ENCODE results near the gene PSAPL1. TPM values are rescaled to one million over a fixed set of nuclear protein-coding genes. Genes with fewer than 3 reads are reported as not detected.

The PSAPL1 gene
- total RNA-seq, 1 experiment from 2014 or later, result not detected

- Histone ChIP-seq H3K4me3 (ENCODE audit: low read depth in 2 of 2, low read length in 2 of 2) (no peak overlapping the region), H3K9me3 (ENCODE audit: control insufficient read depth, insufficient read depth, low read depth, low read length) (no peaks in the 10 kb centered on the region), H3K27me3 (ENCODE audit: control insufficient read depth, insufficient read depth, low read length) (no peaks in the 10 kb centered on the region), H3K4me1 (ENCODE audit: control insufficient read depth, insufficient read depth, low read length) (no peaks in the 10 kb centered on the region), H3K27ac (ENCODE audit: low read length) (no peak overlapping the region), H3K36me3 (ENCODE audit: control insufficient read depth, insufficient read depth, low read length) (no peaks in the 10 kb centered on the region)
- ChIA-PET CTCF (no interaction called here), POLR2A (no interaction called here)
- in situ Hi-C loops (cut with HindIII; ENCODE audit: low pct_unique_long_range_greater_than_20kb, low sequenced_read_pairs), result no loop called here
- no peak for ATAC-seq
- no TSS peak for BruUV-seq (replicated peaks)
- DNase-seq (ENCODE audit: low read depth, low spot score), result no peak
- TF ChIP-seq, protein P1, sequence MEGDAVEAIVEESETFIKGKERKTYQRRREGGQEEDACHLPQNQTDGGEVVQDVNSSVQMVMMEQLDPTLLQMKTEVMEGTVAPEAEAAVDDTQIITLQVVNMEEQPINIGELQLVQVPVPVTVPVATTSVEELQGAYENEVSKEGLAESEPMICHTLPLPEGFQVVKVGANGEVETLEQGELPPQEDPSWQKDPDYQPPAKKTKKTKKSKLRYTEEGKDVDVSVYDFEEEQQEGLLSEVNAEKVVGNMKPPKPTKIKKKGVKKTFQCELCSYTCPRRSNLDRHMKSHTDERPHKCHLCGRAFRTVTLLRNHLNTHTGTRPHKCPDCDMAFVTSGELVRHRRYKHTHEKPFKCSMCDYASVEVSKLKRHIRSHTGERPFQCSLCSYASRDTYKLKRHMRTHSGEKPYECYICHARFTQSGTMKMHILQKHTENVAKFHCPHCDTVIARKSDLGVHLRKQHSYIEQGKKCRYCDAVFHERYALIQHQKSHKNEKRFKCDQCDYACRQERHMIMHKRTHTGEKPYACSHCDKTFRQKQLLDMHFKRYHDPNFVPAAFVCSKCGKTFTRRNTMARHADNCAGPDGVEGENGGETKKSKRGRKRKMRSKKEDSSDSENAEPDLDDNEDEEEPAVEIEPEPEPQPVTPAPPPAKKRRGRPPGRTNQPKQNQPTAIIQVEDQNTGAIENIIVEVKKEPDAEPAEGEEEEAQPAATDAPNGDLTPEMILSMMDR (IDR thresholded peaks at IDR 0.05), result no peak
- TF ChIP-seq SIN3A (IDR thresholded peaks at IDR 0.05; ENCODE audit: borderline replicate concordance, insufficient read depth, low read depth, low read length), result no peak
- intact Hi-C loops (cut with micrococcal nuclease; ENCODE audit: unreplicated experiment), result no loop called here
These were observed 42.1 kb upstream of the PSAPL1 start for GRCh38 chr4:7476820-7477219.

- Histone ChIP-seq H3K27me3 (ENCODE audit: control insufficient read depth, insufficient read depth, low read length) (no peaks in the 10 kb centered on the region), H3K27ac (ENCODE audit: low read length) (no peak overlapping the region), H3K4me1 (ENCODE audit: control insufficient read depth, insufficient read depth, low read length) (no peaks in the 10 kb centered on the region), H3K9me3 (ENCODE audit: control insufficient read depth, insufficient read depth, low read depth, low read length) (no peaks in the 10 kb centered on the region), H3K36me3 (ENCODE audit: control insufficient read depth, insufficient read depth, low read length) (no peaks in the 10 kb centered on the region), H3K4me3 (ENCODE audit: low read depth in 2 of 2, low read length in 2 of 2) (no peak overlapping the region)
- intact Hi-C loops (cut with micrococcal nuclease; ENCODE audit: unreplicated experiment), result no loop called here
- ATAC-seq (no peak; the same call in 1 of the 2 replicates), DNase-seq (ENCODE audit: low read depth, low spot score) (no peak)
- TF ChIP-seq POLR2AphosphoS5 (IDR thresholded peaks at IDR 0.05; ENCODE audit: low read depth, low read length) (no peak), SIN3A (IDR thresholded peaks at IDR 0.05; ENCODE audit: borderline replicate concordance, insufficient read depth, low read depth, low read length) (no peak), TCF7L2 (IDR thresholded peaks at IDR 0.05; ENCODE audit: low read depth, low read length) (no peak), REST (IDR thresholded peaks at IDR 0.05; ENCODE audit: insufficient read depth in 1 of 2, low read depth in 2 of 2, low read length in 1 of 2) (no peak)
- TF ChIP-seq, protein P1 (IDR thresholded peaks at IDR 0.05), result no peak
- in situ Hi-C loops (cut with HindIII; ENCODE audit: low pct_unique_long_range_greater_than_20kb, low sequenced_read_pairs), result no loop called here
- POLR2A ChIA-PET, result no interaction called here
- CTCF ChIA-PET, result no interaction called here
- BruUV-seq (replicated peaks), result no TSS peak
These were observed 40.5 kb upstream of the PSAPL1 start for GRCh38 chr4:7475207-7475606.

DNA sequence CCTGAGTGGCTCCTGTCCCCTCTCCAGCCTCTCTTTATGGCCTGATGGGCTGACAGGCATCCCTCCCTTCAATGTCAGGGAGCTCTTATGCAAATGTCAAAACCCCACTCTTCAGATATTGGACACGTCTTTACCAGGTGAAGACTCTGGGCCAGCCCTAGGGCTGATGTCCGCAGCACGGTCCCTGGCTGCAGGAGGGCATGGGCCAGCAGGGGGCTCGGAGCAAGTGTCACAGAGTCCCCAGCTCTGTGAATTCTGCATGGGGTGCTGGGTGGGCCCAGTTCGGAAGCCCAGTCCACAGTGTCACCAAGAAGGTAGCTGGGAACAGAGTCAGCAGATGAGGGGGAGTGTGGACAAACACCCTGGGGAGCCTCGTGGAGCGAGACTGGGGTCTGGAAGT lies 39.6 kb upstream of the PSAPL1 start:
- Histone ChIP-seq H3K36me3 (ENCODE audit: control insufficient read depth, insufficient read depth, low read length) (no peaks in the 10 kb centered on the region), H3K27me3 (ENCODE audit: control insufficient read depth, insufficient read depth, low read length) (no peaks in the 10 kb centered on the region), H3K27ac (ENCODE audit: low read length) (no peak overlapping the region), H3K4me3 (ENCODE audit: low read depth in 2 of 2, low read length in 2 of 2) (no peak overlapping the region), H3K4me1 (ENCODE audit: control insufficient read depth, insufficient read depth, low read length) (no peaks in the 10 kb centered on the region), H3K9me3 (ENCODE audit: control insufficient read depth, insufficient read depth, low read depth, low read length) (no peaks in the 10 kb centered on the region)
- BruUV-seq (replicated peaks), result no TSS peak
- in situ Hi-C loops (cut with HindIII; ENCODE audit: low pct_unique_long_range_greater_than_20kb, low sequenced_read_pairs), result no loop called here
- TF ChIP-seq, protein P1 (IDR thresholded peaks at IDR 0.05), result no peak
- TF ChIP-seq REST (IDR thresholded peaks at IDR 0.05; ENCODE audit: insufficient read depth in 1 of 2, low read depth in 2 of 2, low read length in 1 of 2) (no peak), POLR2AphosphoS5 (IDR thresholded peaks at IDR 0.05; ENCODE audit: low read depth, low read length) (no peak), TCF7L2 (IDR thresholded peaks at IDR 0.05; ENCODE audit: low read depth, low read length) (no peak), SIN3A (IDR thresholded peaks at IDR 0.05; ENCODE audit: borderline replicate concordance, insufficient read depth, low read depth, low read length) (no peak)
- intact Hi-C loops (cut with micrococcal nuclease; ENCODE audit: unreplicated experiment), result no loop called here
- ChIA-PET POLR2A (no interaction called here), CTCF (no interaction called here)
- ATAC-seq, result no peak
- DNase-seq (ENCODE audit: low read depth, low spot score), result no peak
